HG03139 (cell line): ENCODE results near the gene TANC1.

Experiments used
- ATAC-seq: cut with Tn5 transposase; IDR thresholded peaks from one replicate; pipeline ENCODE4 v1.9.1; 2021; ENCODE audit not compliant: unreplicated experiment

The TANC1 gene

DNA sequence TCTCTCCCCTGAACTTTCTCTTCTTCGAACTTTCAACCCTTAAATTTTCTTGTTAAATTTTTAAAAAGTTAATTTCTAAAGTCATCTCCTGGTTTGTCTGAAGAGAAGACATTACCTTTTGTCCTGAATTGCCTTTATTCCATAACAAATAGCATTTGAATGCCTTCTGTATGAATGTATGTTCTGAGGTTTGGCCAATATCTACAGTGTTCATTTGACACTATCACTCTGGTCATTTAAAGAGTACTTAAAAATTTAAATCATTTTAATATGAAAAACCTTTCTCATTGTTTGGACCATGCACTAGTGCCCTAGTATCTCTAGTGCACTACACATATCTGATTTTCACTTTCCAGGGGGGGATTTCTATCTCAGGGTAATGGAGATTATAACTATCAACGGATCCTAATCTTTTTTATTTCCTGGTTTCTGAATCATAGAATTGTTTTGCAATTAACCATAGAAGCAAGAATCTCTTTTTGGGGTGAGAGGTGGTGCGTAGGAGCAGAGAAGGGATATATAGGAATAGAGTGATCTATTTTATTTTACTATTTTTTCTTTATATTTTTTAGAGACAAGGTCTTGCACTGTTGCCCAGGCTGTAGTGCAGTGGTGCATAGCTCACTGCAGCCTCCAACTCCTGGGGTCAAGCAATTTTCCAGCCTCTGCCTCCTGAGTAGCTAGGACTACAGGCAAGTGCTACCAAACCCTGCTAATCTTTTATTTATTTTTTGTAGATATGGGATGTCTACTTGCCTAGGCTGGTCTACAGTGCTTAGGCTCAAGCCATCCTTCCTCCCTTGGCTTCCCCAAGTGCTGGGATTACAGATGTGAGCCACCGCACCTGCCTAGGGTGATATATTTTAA, 25.5 kb downstream of the TANC1 start:
- ATAC-seq = no peak

DNA sequence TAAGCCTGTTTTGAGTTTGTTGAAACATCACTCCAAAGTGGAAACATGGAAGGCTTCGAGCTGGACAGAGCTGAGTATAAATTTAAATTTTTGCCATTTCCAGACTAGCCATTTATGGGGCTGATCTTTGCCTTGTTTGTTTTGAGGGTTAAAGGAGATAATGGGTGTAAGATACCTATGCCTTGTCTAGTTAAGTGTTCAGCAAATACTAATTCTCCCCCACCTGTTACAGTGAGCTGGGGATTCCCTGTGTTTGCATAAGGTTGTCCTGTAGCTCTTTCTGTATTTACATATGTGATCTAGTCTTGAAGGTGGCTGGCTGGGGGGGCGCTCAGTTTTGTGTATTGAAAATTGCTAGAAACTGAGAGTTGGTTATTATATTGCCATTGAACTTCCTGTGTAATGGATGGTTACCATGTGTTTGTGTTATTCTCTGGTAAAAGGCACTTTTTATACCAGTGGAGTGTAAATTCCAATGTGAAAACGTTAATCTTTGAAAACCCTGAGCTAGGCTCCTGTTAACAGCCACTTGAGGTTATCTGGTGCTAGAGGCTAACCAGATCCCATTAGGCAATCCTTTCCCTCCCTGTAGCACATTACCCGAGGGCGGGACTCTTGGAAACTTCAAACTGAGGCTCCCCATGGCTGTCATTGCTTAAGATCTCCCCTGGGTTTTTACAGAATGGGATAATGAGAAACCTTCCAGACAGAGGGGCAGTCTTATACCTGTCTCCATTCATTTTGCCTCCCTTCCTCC, 26.7 kb downstream of the TANC1 start:
- no peak for ATAC-seq

DNA sequence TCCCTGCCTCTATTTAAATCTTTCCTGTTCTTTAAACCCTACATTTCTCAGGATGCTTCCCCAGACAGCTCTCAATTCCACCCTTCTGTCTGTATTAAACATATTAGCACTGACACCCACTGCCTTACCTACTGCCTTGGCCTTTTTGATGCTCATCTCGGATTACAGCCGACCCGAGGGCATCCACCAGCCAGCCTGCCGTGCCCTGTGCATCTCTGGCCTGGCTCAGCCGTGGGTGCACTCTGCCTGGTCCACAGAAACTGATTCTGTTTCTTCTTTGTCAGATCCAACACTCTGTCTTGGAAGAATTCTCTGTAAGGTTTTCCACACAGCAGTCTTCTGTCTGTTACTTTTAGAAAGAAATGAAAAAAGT, 27.2 kb downstream of the TANC1 start:
- no peak for ATAC-seq

DNA sequence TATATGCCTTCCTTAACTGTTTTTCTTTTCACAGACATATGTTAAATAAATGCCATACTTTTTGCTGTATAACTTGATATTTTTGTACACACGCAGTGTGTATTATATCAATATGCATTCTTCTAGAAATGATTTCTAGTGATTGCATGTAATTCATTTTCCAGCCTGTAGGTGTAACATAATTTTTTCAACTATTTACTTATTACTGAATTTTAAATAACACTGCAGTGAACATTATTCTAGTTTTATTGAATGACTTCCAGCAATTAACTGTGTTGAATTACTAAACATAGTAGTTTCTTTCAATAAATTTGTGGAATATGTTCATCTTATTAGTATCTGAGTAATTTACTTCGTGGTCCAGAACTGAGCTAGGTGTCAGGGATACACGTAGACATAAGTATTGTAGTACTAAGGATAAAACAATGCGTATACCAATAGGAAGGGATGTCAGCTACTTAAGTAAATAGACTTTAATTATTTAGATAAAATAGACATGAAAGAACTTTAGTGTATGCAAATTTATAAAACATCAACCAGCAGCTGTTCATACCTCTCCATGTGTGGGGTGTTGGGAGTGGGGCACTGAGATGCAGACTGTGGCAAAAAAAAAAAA, 28.0 kb downstream of the TANC1 start:
- no peak for ATAC-seq

DNA sequence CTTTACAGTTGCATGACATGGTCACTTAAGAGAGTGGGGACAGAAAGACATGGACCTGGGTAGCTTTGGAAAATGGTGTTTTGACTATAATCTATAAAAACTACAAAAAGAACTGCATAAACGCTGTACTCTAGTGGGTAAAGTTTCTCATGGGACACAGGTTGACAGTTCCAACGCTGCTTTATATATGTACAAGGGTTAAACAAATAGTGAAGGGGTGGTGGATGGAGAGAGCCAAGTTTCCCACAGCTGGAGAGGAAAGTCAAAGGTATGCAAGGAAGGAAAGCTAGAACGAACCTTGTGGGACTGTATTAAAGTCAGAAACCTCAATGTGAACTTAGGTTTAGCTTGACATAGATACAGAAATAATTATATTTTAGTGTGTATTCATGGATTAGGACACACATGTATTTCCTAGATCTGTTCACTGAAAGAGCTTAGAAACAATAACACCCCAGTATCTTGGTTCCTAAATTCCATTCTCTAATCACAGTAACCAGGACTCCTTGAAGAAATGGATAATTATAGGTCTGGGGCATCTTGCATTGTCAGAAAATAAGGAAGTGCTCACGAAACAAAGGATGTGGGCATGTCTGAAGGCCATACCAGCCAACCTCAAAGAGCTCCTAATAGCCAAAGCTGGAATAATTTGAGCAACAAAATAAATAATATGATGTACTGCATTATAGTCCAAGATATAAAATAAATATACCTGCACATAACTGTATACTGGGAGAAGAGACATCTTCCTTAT, 28.8 kb downstream of the TANC1 start:
- ATAC-seq = no peak

DNA sequence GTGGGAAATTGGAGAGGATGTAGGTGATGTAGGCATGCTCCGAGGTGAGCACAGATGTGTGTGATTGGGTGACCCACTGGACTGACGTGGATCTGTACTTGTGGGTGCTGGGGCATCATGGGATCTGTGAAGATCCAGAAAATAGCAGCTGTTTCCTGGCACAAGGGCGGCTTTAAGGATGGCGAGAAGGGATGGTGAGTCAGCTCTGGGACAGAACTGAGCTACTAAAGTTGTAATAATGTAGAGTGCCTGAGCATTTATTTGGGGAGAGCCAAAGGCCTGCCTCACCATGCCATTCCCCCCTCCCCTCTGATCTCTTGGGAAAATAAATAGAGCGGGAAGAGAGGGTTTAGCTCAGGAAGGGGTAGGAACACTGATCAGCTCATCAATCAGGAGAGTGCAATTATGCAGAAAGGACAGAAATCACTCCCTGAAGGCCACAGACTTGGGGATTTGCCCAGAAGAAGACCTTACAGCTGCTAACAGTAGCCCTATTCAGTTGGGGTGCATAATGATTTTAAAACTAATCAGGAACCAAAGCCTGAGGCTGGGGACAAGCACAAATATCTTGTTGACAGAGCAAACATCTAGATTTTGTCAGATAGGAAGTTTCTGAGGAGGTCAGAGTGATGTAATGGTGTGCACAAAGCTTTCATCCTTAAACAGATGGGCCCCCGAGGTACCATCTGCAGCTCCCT, 30.3 kb downstream of the TANC1 start:
- ATAC-seq = no peak

DNA sequence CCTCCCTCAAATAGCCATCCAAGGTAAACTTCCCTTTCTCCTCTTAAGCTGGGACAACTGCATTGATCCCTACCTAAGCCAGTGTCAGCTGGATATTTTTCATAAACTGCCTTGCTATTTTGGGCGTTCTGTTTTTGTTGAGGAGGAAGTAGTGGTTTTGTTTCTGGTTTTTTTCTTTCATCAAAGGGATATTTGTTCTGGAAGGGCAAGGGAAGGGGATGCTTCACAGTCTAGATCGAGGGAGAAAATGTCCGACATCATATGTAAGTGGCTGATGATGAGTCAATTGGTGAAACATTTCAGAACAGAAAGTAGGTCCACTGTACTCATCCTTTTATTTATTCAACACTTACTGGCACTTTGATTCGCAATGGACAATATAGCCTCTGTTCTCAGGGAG, 31.0 kb downstream of the TANC1 start:
- no peak for ATAC-seq

DNA sequence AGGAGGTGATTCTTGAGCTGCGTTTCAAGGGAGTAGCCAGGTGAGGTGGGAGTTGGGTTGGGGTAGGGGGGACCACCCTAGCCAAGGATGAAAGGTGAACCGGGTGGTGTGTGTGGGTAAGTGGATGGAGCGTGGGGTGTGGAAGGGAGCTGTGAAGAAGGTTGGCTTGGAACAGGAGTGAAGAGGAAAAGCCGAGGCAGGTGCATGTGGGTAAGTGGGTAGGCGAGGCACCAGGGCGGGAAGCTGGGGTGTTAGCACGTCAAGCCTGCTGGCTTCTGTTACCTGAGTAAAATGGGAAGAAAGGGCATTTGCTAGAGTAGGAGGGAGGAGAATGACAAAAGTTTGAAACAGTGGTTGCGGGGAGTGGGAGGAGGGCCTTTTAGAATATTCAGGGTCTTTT, 31.6 kb downstream of the TANC1 start:
- no peak for ATAC-seq

DNA sequence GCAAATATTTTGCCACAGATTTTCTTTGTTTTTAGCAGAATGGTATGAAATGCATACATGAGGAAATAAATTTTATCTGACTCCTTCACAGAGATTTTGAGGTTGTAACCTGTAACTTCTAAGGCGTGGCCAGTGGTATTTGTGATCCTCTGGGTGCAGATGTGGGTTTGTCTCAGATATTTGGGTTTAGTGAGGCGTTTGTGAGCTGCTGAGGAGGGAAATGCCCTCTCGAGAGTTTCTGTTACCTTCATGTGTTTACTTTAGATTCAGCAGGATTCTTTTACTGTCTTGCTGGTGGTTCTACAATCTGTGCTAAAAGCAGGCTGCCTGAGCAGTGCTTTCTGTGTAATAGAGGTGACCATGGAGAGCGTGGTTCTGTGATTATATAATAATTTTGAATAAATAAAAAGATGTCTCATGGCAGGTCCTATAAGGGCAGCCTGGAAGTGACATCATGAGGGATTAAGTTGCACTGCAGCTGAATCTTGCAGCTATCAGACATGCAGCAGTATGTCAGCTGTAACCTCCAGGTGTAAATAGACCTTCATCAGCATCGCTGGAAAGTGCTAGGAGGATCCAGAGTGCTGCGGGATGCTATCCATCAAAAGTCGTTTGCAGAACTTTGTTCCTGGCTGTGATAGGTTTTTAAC, 34.1 kb downstream of the TANC1 start:
- no peak for ATAC-seq

DNA sequence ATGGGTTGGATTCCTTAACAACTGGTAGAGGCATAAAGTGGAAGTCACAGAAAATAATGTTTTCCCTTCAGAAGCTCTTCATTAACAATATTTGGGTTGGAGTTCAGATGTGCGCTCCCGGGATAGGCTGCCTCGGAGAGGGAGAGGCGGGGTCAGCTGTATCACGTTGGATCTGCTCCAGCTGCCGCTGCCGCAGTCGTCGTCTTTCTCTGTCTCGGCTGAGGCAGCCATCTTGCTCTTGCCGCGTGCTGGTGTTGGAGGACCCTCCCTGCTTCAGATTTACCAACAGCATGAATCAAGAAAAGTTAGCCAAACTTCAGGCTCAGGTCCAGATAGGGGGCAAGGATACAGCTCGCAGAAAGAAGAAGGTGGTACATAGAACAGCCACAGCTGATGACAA, 35.1 kb downstream of the TANC1 start:
- ATAC-seq = no peak

DNA sequence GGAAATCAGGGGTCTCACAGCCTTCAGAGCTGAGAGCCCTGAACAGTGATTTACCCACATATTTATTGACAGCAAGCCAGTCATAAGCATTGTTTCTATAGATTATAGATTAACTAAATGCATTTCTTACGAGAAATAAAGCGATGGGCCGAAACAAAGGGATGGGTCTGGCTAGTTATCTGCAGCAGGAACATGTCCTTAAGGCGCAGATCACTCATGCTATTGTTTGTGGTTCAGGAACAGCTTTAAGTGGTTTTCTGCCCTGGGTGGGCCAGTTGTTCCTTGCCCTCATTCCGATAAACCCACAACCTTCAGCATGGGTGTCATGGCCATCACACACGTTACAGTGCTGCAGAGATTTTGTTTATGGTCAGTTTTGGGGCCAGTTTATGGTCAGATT, 36.4 kb downstream of the TANC1 start:
- ATAC-seq = no peak

DNA sequence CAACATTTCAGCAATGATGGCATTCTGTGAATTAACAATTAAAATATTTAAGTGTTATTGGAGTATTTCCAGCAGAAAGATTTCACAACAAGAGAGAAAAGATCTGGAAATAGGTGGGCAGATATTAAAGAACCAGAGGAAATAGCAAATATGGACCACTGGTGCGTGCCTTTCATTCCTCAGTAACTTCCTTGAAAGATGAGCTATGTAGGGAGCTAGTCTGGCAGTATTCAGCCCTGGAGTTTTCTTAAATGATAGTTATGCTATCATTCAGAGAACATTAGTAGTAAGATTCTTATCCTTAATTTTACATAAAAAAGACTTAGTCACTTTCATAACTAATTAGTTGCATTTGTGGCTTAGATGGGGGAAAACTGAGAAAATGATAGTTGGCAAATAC, 41.5 kb downstream of the TANC1 start:
- no peak for ATAC-seq

DNA sequence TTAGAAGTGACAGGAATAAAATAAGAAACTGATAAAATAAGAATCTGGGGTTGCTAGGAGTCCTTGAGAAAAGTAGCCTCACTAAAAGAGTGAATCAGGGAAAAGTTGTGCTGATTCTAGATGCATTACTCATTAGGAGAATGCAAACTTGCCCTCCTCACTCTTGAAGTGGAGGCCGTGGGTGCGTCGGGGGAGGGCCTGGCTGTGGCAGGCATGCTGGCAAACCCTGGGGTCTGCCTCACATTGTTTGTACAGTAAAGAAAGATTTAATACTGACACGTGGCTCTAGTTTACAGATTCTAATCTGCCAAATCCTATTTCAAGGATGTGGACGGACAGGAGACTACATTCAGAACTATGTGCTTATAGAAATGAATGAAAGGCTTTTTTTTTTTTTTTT, 41.9 kb downstream of the TANC1 start:
- no peak for ATAC-seq

DNA sequence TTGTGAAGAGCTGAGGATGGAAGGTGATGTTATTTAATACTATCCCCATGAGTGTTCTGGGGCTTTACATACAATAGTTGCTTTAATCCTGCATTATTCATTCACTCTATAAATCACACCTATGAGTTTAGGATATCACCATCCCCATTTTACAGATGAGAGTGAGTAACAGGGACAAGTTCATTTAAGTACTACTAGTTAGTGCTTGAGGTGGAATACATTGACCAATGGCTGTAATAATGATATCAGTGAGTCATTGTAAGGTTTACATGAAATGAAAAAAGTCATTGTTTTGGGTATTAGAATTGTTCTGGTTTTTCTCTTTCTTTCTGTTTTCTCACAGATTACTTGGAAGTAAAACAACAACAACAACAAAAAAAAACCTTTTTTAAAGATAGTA, 42.5 kb downstream of the TANC1 start:
- no peak for ATAC-seq

DNA sequence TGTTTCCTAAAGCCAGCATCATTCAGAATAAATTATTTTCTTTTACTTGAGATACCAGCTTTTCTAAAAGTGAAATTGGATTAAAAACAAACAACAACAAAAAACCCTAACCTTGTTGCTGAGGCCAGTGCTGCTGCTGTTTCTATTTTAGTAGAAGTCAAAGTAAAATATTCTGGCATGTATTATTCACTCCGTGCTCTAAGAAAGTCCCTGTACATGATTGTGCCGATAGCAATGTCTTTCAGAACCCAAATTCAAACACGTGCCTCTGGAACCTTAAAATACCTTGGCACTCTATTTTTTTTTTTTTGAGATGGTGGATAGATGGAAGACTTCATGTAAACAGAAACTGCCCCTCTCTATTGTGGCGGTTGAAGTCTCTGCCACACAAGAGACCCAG, 43.7 kb downstream of the TANC1 start:
- ATAC-seq = no peak

DNA sequence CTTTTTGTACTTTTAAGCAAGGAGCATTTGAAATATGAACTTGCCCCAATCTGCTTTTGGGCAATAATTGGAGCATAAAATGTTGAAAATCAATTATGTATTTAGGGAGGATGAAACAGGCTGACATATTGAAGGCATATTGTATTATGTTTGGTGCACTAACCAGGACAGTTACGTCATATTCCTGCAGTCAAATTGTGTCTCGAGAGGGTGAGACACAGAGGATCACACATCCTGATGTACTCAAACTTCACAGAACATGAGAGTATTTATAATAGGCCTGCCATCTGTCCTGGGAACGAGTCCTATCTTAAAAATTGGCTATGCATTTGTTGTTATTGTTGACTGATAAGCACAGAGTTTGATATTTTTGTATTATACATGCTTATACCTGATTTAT, 44.7 kb downstream of the TANC1 start:
- no peak for ATAC-seq

DNA sequence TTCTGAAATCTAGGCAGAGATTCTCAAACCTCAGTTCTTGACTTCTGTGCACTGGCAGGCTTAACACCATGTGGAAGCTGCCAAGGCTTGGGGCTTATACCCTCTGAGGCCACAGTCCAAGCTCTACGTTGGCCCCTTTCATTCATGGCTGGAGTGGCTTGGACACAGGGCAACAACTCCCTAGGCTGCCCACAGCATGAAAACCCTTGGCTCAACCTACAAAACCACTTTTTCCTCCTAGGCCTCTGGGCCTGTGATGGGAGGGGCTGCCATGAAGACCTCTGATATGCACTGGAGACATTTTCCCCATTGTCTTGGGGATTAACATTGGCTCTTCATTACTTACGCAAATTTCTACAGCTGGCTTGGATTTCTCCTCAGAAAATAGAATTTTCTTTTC, 46.7 kb downstream of the TANC1 start:
- no peak for ATAC-seq

DNA sequence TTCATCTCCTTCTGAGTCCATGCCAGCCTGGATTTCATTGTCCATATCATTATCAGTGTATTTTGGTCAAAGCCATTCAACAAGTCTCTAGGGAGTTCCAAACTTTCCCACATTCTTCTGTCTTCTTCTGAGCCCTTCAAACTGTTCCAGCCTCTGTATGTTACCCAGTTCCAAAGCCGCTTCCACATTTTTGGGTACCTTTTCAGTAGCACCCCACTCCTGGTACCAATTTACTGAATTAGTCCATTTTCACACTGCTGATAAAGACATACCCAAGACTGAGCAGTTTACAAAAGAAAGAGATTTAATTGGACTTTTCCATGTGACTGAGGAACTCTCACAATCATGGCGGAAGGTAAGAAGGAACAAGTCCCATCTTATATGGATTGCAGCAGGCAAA, 47.4 kb downstream of the TANC1 start:
- no peak for ATAC-seq

DNA sequence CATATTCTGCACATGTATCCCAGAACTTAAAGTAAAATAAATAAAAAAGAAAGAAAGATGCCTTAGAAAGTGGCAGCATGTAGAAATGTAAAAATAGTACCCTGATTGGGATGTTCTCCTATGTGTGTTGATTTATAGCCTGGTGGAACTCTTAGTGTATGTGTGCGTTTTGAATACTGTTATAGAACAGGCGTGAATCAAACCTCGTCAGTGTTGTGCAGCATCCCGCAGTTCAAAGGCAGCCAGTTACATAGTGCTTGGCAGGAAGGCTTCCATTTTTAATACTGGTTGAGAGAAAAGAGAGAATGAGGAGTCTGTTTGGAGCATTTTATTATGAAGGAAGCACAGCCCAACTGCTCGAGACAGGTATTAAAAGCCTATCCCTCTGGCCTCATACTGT, 49.4 kb downstream of the TANC1 start:
- no peak for ATAC-seq

DNA sequence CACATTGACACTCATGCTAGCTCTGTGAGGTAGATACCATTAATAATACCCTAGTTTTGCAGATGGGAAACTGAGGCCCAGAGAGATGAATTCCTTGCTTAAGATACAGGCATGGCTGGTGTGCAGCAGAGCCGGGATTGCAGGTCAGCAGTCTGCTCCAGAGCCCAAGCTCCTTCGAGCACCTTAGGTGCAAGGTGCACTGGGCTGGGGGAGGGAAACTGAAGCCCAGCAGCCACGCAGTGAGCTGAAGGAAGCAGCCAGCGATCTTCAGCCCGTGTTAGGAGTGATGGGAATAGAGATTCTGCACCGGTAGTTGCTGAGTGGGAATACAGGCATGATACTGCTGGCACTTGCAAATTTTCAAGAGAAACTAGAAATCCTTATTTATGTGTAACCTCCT, 50.6 kb downstream of the TANC1 start:
- no peak for ATAC-seq
